Measurements from ENCODE around the gene TBCK. TPM values are rescaled to one million over a fixed set of nuclear protein-coding genes. Genes with fewer than 3 reads are reported as not detected.

Gene TBCK
- total RNA-seq, 1 donor from 2014 or later = 47.6 TPM

GRCh38 chr4:106034220-106034619, 281.8 kb downstream of the TBCK start:
- peaks cover 2% of the 10 kb centered on the region for H3K36me3 Mint-ChIP-seq (ENCODE audit: low read depth)
- H3K4me1 Mint-ChIP-seq = peaks cover 5% of the 10 kb centered on the region
- H3K4me3 Mint-ChIP-seq = no peak overlapping the region
- no peak overlapping the region for H3K27ac Mint-ChIP-seq (ENCODE audit: unreplicated experiment)
- peaks cover 8% of the 10 kb centered on the region for H3K9me3 Mint-ChIP-seq
- no peak for DNase-seq (ENCODE audit: low read depth, low spot score)
- H3K27me3 Mint-ChIP-seq (ENCODE audit: low read depth) = no peaks in the 10 kb centered on the region
- no peak for TF ChIP-seq CTCF (conservative IDR thresholded peaks at IDR 0.05)

GRCh38 chr4:106033469-106033868, 282.5 kb downstream of the TBCK start:
- Mint-ChIP-seq H3K4me1 (peaks cover 5% of the 10 kb centered on the region), H3K27ac (ENCODE audit: unreplicated experiment) (no peak overlapping the region), H3K9me3 (peaks cover 8% of the 10 kb centered on the region), H3K36me3 (ENCODE audit: low read depth) (peaks cover 2% of the 10 kb centered on the region), H3K4me3 (no peak overlapping the region), H3K27me3 (ENCODE audit: low read depth) (no peaks in the 10 kb centered on the region)
- DNase-seq (ENCODE audit: low read depth, low spot score) = no peak
- TF ChIP-seq CTCF (conservative IDR thresholded peaks at IDR 0.05) = no peak

GRCh38 chr4:106032851-106033286, 283.1 kb downstream of the TBCK start:
- Mint-ChIP-seq H3K27ac (ENCODE audit: unreplicated experiment) (peak overlapping the region; percentile 27), H3K9me3 (peaks cover 13% of the 10 kb centered on the region), H3K36me3 (ENCODE audit: low read depth) (peaks cover 2% of the 10 kb centered on the region), H3K4me1 (peaks cover 5% of the 10 kb centered on the region), H3K27me3 (ENCODE audit: low read depth) (no peaks in the 10 kb centered on the region), H3K4me3 (no peak overlapping the region)
- no peak for TF ChIP-seq CTCF (conservative IDR thresholded peaks at IDR 0.05)
- DNase-seq (ENCODE audit: low read depth, low spot score) = no peak

GRCh38 chr4:106022454-106022853, 293.6 kb downstream of the TBCK start:
- TF ChIP-seq CTCF (conservative IDR thresholded peaks at IDR 0.05) = no peak
- Mint-ChIP-seq H3K4me3 (no peak overlapping the region), H3K27ac (ENCODE audit: unreplicated experiment) (no peak overlapping the region), H3K27me3 (ENCODE audit: low read depth) (no peaks in the 10 kb centered on the region), H3K4me1 (no peaks in the 10 kb centered on the region), H3K9me3 (peaks cover 7% of the 10 kb centered on the region), H3K36me3 (ENCODE audit: low read depth) (no peaks in the 10 kb centered on the region)
- no peak for DNase-seq (ENCODE audit: low read depth, low spot score)

- Mint-ChIP-seq H3K27ac (ENCODE audit: unreplicated experiment) (no peak overlapping the region), H3K36me3 (ENCODE audit: low read depth) (no peaks in the 10 kb centered on the region), H3K4me3 (no peak overlapping the region), H3K4me1 (no peaks in the 10 kb centered on the region), H3K9me3 (peaks cover under 1% of the 10 kb centered on the region), H3K27me3 (ENCODE audit: low read depth) (no peaks in the 10 kb centered on the region)
- TF ChIP-seq CTCF (conservative IDR thresholded peaks at IDR 0.05) = no peak
- no peak for DNase-seq (ENCODE audit: low read depth, low spot score)
Observed at GRCh38 chr4:106021737-106022410, 294.1 kb downstream of the TBCK start.

All from neural crest cell (in vitro differentiated cells).